ENCODE results near the gene MAN1C1.

- TF ChIP-seq CTCF (IDR thresholded peaks at IDR 0.05) (no peak), POLR2A (IDR thresholded peaks at IDR 0.05) (no peak)
Observed at GRCh38 chr1:25727635-25728286, 111.2 kb downstream of the MAN1C1 start.
